RWPE2 (cell line): ENCODE measurements around the gene CLEC9A.

Source experiments
- ATAC-seq: fragments of 200-7000 bp; cut with Tn5 transposase; 3 replicates; pipeline ENCODE4 v1.9.1; 2021; ENCODE audit warnings: low read depth
- DNase-seq: peaks from one replicate; pipeline ENCODE4 v3.0.0-alpha.2; 2020; ENCODE audit warnings: low spot score
- H3K27ac ChIP-seq: fragments of 450-650 bp; 2 replicates; pipeline ENCODE4 v1.5.1; 2017; ENCODE audit warnings: mild to moderate bottlenecking; ENCODE audit not compliant: poor library complexity, severe bottlenecking
- H3K27me3 ChIP-seq: fragments of 250-450 bp; sonication (Bioruptor Pico); 2 replicates; pipeline ENCODE4 v1.5.1; 2021; ENCODE audit warnings: mild to moderate bottlenecking, moderate library complexity; ENCODE audit not compliant: insufficient read depth, poor library complexity, severe bottlenecking
- H3K36me3 ChIP-seq: fragments of 250-450 bp; sonication (Bioruptor Pico); 2 replicates; pipeline ENCODE4 v1.5.1; 2020; ENCODE audit warnings: low read depth, mild to moderate bottlenecking, moderate library complexity
- H3K4me1 ChIP-seq: fragments of 250-450 bp; sonication (Bioruptor Pico); 2 replicates; pipeline ENCODE4 v1.5.1; 2021; ENCODE audit warnings: mild to moderate bottlenecking, moderate library complexity; ENCODE audit not compliant: insufficient read depth, poor library complexity, severe bottlenecking
- H3K4me3 ChIP-seq: fragments of 250-450 bp; sonication (Bioruptor Pico); 2 replicates; pipeline ENCODE4 v1.5.1; 2021; ENCODE audit warnings: mild to moderate bottlenecking, moderate library complexity; ENCODE audit not compliant: severe bottlenecking
- H3K9me3 ChIP-seq: fragments of 250-450 bp; sonication (Bioruptor Pico); 2 replicates; pipeline ENCODE4 v1.5.1; 2021; ENCODE audit warnings: mild to moderate bottlenecking, moderate library complexity; ENCODE audit not compliant: severe bottlenecking
- CTCF ChIP-seq: fragments of 450-650 bp; IDR thresholded peaks from one replicate; pipeline ENCODE4 v1.5.1; 2017; ENCODE audit warnings: mild to moderate bottlenecking, moderate library complexity; ENCODE audit not compliant: poor library complexity, severe bottlenecking

The CLEC9A gene

DNA sequence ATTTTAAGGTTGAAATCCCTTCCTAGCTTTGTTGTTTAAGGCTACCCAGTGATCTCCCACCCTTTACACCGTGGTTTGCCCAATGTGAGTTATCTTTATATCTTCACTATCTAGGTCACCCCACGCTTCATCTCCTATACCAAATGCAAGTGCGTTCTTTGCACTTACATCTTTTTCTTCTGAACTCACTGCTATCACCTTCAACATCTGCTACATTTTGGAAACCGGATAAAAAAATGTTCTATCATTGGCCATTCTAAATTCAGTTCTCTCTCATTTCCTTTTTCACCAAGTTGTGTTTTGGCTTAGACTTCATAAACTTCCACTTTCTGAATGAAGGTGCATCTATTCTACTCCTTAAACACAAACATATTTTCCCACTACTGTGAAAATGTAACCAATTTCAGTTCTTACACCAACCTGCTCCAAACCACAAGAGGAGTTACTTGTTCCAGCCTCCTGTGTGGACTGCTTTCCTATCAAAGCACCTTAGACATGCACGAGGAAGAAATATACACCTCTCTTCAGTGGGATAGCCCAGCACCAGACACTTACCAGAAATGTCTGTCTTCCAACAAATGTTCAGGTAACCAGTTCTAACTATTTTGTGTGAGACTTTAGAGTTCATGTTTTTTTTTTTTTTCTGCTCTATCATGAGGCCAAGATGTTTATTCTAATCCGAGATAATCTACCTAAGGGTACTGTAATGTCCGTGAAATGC, 21.9 kb downstream of the CLEC9A start:
- no peak for ATAC-seq

GRCh38 chr12:10058387-10058786, 27.9 kb downstream of the CLEC9A start:
- Histone ChIP-seq H3K4me1 (no peaks in the 10 kb centered on the region), H3K36me3 (no peaks in the 10 kb centered on the region), H3K9me3 (no peaks in the 10 kb centered on the region), H3K4me3 (no peak overlapping the region), H3K27ac (no peak overlapping the region), H3K27me3 (no peaks in the 10 kb centered on the region)
- ATAC-seq, result no peak
- TF ChIP-seq CTCF, result no peak
- no peak for DNase-seq

More for the DNA sequence above, 21.9 kb downstream of the CLEC9A start:
- no peak for TF ChIP-seq CTCF
- H3K27me3 ChIP-seq, result no peaks in the 10 kb centered on the region
- no peak overlapping the region for H3K27ac ChIP-seq
- no peak overlapping the region for H3K4me3 ChIP-seq
- H3K36me3 ChIP-seq, result no peaks in the 10 kb centered on the region
- H3K4me1 ChIP-seq, result no peaks in the 10 kb centered on the region
- no peak for DNase-seq
- no peaks in the 10 kb centered on the region for H3K9me3 ChIP-seq

DNA sequence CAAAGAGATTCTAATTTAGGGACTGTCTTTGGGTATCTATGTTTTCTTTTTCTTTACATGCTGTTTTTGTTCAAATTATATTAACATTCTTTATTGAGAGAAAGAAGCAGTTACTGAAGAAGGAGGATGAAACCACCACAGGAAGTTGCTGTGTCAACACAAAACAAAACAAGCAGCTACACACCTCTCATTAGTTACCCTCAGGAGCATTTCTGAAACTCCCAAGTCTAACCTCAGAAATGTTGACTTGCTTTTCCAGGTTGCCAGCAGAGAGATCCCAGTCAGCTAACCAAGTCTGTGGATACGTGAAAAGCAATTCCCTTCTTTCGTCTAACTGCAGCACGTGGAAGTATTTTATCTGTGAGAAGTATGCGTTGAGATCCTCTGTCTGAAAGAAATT, 34.8 kb downstream of the CLEC9A start:
- Histone ChIP-seq H3K9me3 (no peaks in the 10 kb centered on the region), H3K4me3 (no peak overlapping the region), H3K27ac (no peak overlapping the region), H3K27me3 (no peaks in the 10 kb centered on the region), H3K4me1 (no peaks in the 10 kb centered on the region), H3K36me3 (no peaks in the 10 kb centered on the region)
- TF ChIP-seq CTCF, result no peak
- no peak for DNase-seq
- no peak for ATAC-seq

DNA sequence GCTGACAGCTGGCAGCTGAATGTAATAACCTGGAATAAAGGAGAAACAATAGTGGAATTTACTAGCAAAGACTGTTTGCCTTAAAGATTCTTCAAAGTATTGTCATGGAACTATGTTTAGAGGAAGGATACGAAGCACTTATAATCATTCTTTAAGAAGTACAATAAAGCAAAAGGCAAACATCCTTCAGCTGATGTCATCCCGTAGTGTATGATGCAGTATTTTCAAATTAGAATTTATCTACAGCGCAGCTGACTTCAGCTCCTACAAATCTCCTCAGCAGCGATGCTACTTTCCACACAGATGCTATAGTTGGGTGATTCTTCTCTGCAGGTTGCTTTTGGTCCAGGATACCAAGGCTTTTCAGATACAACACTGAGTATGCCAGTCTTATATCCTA, 36.8 kb downstream of the CLEC9A start:
- no peak overlapping the region for H3K4me3 ChIP-seq
- no peak overlapping the region for H3K27ac ChIP-seq
- ATAC-seq, result no peak
- no peaks in the 10 kb centered on the region for H3K4me1 ChIP-seq
- H3K9me3 ChIP-seq, result no peaks in the 10 kb centered on the region
- no peak for DNase-seq
- TF ChIP-seq CTCF, result no peak
- H3K27me3 ChIP-seq, result no peaks in the 10 kb centered on the region
- H3K36me3 ChIP-seq, result no peaks in the 10 kb centered on the region

DNA sequence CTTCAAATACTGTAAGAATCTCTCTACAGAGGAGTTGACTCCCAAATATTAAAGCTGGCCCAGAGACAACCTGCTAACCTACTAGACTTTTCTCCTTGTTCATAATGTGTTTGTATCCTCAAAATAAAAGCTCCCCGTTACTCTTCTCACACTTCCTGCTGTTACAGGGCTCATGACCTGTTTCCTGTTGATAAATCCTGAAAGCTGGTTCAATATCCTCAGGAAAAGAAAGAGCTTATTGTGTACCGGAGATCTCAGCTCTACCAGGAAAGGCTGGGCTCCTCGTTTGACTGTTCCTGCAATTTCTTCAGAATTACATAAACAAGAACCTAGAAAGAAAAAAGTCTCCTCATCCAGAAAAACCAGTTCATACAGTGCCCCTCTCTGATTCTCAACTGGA, 37.5 kb downstream of the CLEC9A start:
- no peaks in the 10 kb centered on the region for H3K36me3 ChIP-seq
- H3K27ac ChIP-seq, result no peak overlapping the region
- no peaks in the 10 kb centered on the region for H3K4me1 ChIP-seq
- no peak for ATAC-seq
- H3K27me3 ChIP-seq, result no peaks in the 10 kb centered on the region
- no peak for DNase-seq
- H3K9me3 ChIP-seq, result no peaks in the 10 kb centered on the region
- H3K4me3 ChIP-seq, result no peak overlapping the region
- TF ChIP-seq CTCF, result no peak
